Osteoblast (primary cell): ENCODE data around the gene ANXA2. TPM values are rescaled to one million over a fixed set of nuclear protein-coding genes. Genes with fewer than 3 reads are reported as not detected.
A peak's percentile ranks its signal among the peaks of the same experiment; 100 is the strongest.

Source experiments
- DNase-seq: peaks from one replicate; pipeline ENCODE4 v3.0.0; 2011; ENCODE audit warnings: low spot score, mixed read lengths; ENCODE audit not compliant: insufficient read length; ENCODE audit errors: missing footprints
- H2AFZ ChIP-seq: 2 replicates; pipeline ENCODE4 v1.6.0; 2011; ENCODE audit warnings: mild to moderate bottlenecking, low read length
- H3K27ac ChIP-seq: 2 replicates; pipeline ENCODE4 v1.5.1; 2011; ENCODE audit warnings: mild to moderate bottlenecking, low read depth, low read length, moderate library complexity
- H3K27me3 ChIP-seq: 2 replicates; pipeline ENCODE4 v1.6.0; 2012; ENCODE audit warnings: mild to moderate bottlenecking, control low read depth, inconsistent platforms, low read length, moderate library complexity; ENCODE audit not compliant: insufficient read depth
- H3K36me3 ChIP-seq: 2 replicates; pipeline ENCODE4 v1.5.1; 2011; ENCODE audit warnings: mild to moderate bottlenecking, low read length, control low read depth, moderate library complexity; ENCODE audit not compliant: insufficient read depth
- H3K4me1 ChIP-seq: 2 replicates; pipeline ENCODE4 v1.5.1; 2011; ENCODE audit warnings: mild to moderate bottlenecking, low read length, control low read depth, moderate library complexity; ENCODE audit not compliant: insufficient read depth
- H3K4me2 ChIP-seq: 2 replicates; pipeline ENCODE4 v1.6.0; 2011; ENCODE audit warnings: mild to moderate bottlenecking, low read length; ENCODE audit not compliant: insufficient read depth
- H3K4me3 ChIP-seq: fragments of 200-600 bp; sonication (generic); 3 replicates; pipeline ENCODE4 v1.5.1; 2012; ENCODE audit warnings: mild to moderate bottlenecking, low read length, inconsistent platforms; ENCODE audit not compliant: insufficient read depth
- H3K79me2 ChIP-seq: 2 replicates; pipeline ENCODE4 v1.6.0; 2012; ENCODE audit warnings: mild to moderate bottlenecking, low read length, control low read depth, inconsistent platforms; ENCODE audit not compliant: insufficient read depth
- H3K9me3 ChIP-seq: 2 replicates; pipeline ENCODE4 v1.5.1; 2011; ENCODE audit warnings: low read depth, low read length, control low read depth
- H4K20me1 ChIP-seq: 2 replicates; pipeline ENCODE4 v1.6.0; 2012; ENCODE audit warnings: mild to moderate bottlenecking, low read length, control low read depth; ENCODE audit not compliant: insufficient read depth
- CTCF ChIP-seq: IDR thresholded peaks from 2 replicates; pipeline ENCODE4 v1.5.1; 2011; ENCODE audit warnings: mild to moderate bottlenecking, low read depth, low read length, moderate library complexity; ENCODE audit errors: extremely low read depth
- total RNA-seq: library from RNA; depleted of rRNA; stranded (reverse); fragments of >200 nt; gene quantifications from 2 replicates; pipeline ENCODE4 v1.2.3, GENCODE V29; 2012

ANXA2 gene
- total RNA-seq, 1 donor, result 3,042 TPM

DNA sequence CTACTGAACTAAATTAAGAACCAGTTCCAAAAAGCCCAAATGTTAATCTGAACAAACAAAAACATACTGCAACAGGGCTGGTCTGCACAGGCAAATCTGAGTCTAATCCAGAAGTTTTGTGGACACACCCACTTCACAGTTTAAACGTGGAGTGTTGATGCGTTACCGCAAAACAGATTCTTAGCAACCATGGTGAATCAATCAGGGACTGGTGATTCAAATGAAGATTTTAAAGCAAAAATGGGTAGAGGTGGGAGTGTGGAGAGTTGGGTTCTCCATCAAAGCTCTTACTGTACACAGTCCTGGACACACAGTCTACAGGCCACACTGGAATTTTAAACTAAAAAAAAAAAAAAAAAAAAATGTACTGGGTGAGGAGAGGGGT is 5.2 kb downstream of the ANXA2 start:
- Histone ChIP-seq H3K4me1 (peaks cover 79% of the 10 kb centered on the region), H2AFZ (no peak overlapping the region), H3K4me3 (peak overlapping the region; percentile 75), H3K36me3 (peaks cover 69% of the 10 kb centered on the region), H3K4me2 (peak overlapping the region; percentile 82), H3K9me3 (no peaks in the 10 kb centered on the region), H3K79me2 (peaks cover 95% of the 10 kb centered on the region), H3K27ac (peak overlapping the region; percentile 95), H4K20me1 (peaks cover 73% of the 10 kb centered on the region), H3K27me3 (no peaks in the 10 kb centered on the region)
- no peak for TF ChIP-seq CTCF
- DNase-seq, result peak; percentile 73

DNA sequence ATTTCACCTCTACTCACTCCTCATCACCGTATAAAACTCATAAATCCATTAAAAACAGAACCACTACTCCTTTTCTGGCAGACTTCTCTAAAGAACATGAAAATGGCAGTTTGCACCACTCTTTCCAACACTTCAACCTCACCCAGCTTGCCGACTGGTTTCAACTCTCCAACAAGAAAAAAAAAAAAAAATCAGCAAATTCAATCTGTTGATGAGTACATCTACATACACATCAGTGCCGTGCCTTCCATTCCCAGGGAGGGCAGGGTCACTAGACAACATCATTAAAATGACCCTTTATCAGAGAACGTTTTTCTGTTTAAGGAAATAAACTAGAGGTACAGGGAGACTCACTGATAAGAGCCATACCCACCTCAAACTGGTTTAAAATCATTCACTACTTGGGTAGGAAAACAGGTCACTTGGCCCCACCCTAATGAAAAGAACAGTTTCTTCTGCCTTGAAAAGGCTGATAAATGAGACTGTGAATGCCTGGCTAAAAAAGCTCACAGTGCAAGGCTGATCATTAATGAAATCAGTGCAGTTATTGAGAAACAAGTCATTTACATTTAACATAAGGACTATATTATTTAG is 6.0 kb downstream of the ANXA2 start:
- peak overlapping the region; percentile 82 for H3K4me2 ChIP-seq
- peaks cover 76% of the 10 kb centered on the region for H3K36me3 ChIP-seq
- TF ChIP-seq CTCF, result no peak
- H3K79me2 ChIP-seq, result peaks cover 95% of the 10 kb centered on the region
- no peak overlapping the region for H2AFZ ChIP-seq
- H3K4me3 ChIP-seq, result peak overlapping the region; percentile 75
- peaks cover 87% of the 10 kb centered on the region for H3K4me1 ChIP-seq
- no peak for DNase-seq
- H3K27me3 ChIP-seq, result no peaks in the 10 kb centered on the region
- no peaks in the 10 kb centered on the region for H3K9me3 ChIP-seq
- peaks cover 75% of the 10 kb centered on the region for H4K20me1 ChIP-seq
- peak overlapping the region; percentile 95 for H3K27ac ChIP-seq

DNA sequence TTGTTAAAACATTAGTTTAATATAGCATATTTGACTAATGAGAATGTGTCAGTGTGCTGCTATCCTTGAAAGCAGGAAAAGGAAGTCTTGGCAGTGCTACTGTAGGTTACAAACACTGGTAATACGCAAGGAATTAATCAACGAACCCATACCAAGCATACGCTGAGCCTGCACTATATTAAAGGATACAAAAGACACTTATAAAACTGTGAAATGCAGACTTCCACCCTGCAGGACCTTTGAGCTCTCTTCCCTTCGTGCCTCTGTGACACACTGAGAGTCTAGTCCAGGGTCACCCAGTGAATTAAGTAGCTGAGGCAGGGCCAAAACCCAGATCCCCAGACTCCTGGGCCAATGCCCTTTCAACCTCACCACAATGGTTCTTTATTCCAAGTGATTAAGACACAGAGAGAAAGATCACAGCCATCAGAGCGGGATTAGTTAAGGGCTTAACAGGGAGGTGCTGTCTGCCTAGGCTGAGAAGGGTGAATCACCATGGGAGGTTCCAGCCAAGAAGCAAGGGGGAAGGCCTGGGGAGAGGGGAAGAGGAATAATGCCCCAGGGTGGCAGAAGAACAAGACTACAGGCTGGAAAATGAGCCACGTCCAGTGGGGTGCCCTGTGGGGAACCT is 6.8 kb downstream of the ANXA2 start:
- H3K4me2 ChIP-seq, result peak overlapping the region; percentile 82
- H2AFZ ChIP-seq, result no peak overlapping the region
- peaks cover 76% of the 10 kb centered on the region for H3K36me3 ChIP-seq
- H3K79me2 ChIP-seq, result peaks cover 95% of the 10 kb centered on the region
- H3K4me3 ChIP-seq, result peak overlapping the region; percentile 75
- no peaks in the 10 kb centered on the region for H3K9me3 ChIP-seq
- H3K27me3 ChIP-seq, result no peaks in the 10 kb centered on the region
- TF ChIP-seq CTCF, result peak; percentile 26
- peaks cover 75% of the 10 kb centered on the region for H4K20me1 ChIP-seq
- DNase-seq, result peak; percentile 85
- H3K4me1 ChIP-seq, result peaks cover 94% of the 10 kb centered on the region
- H3K27ac ChIP-seq, result peak overlapping the region; percentile 95

- H2AFZ ChIP-seq, result no peak overlapping the region
- peaks cover 94% of the 10 kb centered on the region for H3K79me2 ChIP-seq
- TF ChIP-seq CTCF, result no peak
- peak overlapping the region; percentile 95 for H3K27ac ChIP-seq
- no peak for DNase-seq
- peak overlapping the region; percentile 82 for H3K4me2 ChIP-seq
- peaks cover 76% of the 10 kb centered on the region for H4K20me1 ChIP-seq
- H3K4me3 ChIP-seq, result peak overlapping the region; percentile 75
- peaks cover 74% of the 10 kb centered on the region for H3K36me3 ChIP-seq
- H3K9me3 ChIP-seq, result no peaks in the 10 kb centered on the region
- no peaks in the 10 kb centered on the region for H3K27me3 ChIP-seq
- peaks cover 94% of the 10 kb centered on the region for H3K4me1 ChIP-seq
These were observed 7.6 kb downstream of the ANXA2 start for GRCh38 chr15:60390231-60390630.
